ENCODE data around the gene SGTA. TPM values are rescaled to one million over a fixed set of nuclear protein-coding genes. Genes with fewer than 3 reads are reported as not detected.

SGTA gene
- total RNA-seq, 4 donors from 2014 or later, result 32.7 to 50.4 (median 36.7) TPM

- TF ChIP-seq CTCF (IDR thresholded peaks at IDR 0.05), result no peak
- no peak for ATAC-seq (ENCODE audit: low FRiP score)
- DNase-seq (ENCODE audit: low spot score), result no peak
Measured at GRCh38 chr19:2809387-2810140, 26.5 kb upstream of the SGTA start.

- DNase-seq (ENCODE audit: low spot score) (no peak), ATAC-seq (ENCODE audit: low FRiP score) (no peak)
- TF ChIP-seq CTCF (IDR thresholded peaks at IDR 0.05), result no peak
Measured at GRCh38 chr19:2808129-2808941, 25.3 kb upstream of the SGTA start.

- ATAC-seq (ENCODE audit: low FRiP score) (no peak), DNase-seq (ENCODE audit: low spot score) (no peak)
- no peak for TF ChIP-seq CTCF (IDR thresholded peaks at IDR 0.05)
Measured at GRCh38 chr19:2807379-2808128, 24.5 kb upstream of the SGTA start.

- DNase-seq (ENCODE audit: low spot score), result no peak
- ATAC-seq (ENCODE audit: low FRiP score), result no peak
- no peak for TF ChIP-seq CTCF (IDR thresholded peaks at IDR 0.05)
Measured at GRCh38 chr19:2806736-2807378, 23.8 kb upstream of the SGTA start.

GRCh38 chr19:2805991-2806649 lies 23.0 kb upstream of the SGTA start:
- TF ChIP-seq CTCF (IDR thresholded peaks at IDR 0.05), result no peak
- ATAC-seq (ENCODE audit: low FRiP score) (no peak), DNase-seq (ENCODE audit: low spot score) (no peak)

GRCh38 chr19:2805261-2805900 lies 22.3 kb upstream of the SGTA start:
- ATAC-seq (ENCODE audit: low FRiP score) (no peak), DNase-seq (ENCODE audit: low spot score) (no peak)
- TF ChIP-seq CTCF (IDR thresholded peaks at IDR 0.05), result no peak
